GM18499 (cell line): ENCODE data around the gene MAFB.

ENCODE experiments used
- ATAC-seq: cut with Tn5 transposase; IDR thresholded peaks from one replicate; pipeline ENCODE4 v1.9.1; 2021; ENCODE audit warnings: moderate number of reproducible peaks; ENCODE audit not compliant: insufficient read depth, unreplicated experiment

MAFB gene

GRCh38 chr20:40663991-40664880 lies 24.8 kb downstream of the MAFB start:
- no peak for ATAC-seq

- ATAC-seq = no peak
These were observed 25.7 kb downstream of the MAFB start for GRCh38 chr20:40663304-40663790.

GRCh38 chr20:40659567-40659966 lies 29.5 kb downstream of the MAFB start:
- no peak for ATAC-seq

- ATAC-seq = no peak
These were observed 30.5 kb downstream of the MAFB start for GRCh38 chr20:40658509-40658908.

GRCh38 chr20:40657526-40657925 lies 31.5 kb downstream of the MAFB start:
- no peak for ATAC-seq

- ATAC-seq = no peak
These were observed 33.6 kb downstream of the MAFB start for GRCh38 chr20:40655451-40655850.

- no peak for ATAC-seq
These were observed 34.2 kb downstream of the MAFB start for GRCh38 chr20:40654876-40655275.

- no peak for ATAC-seq
These were observed 36.5 kb downstream of the MAFB start for GRCh38 chr20:40652441-40652987.

- no peak for ATAC-seq
These were observed 37.9 kb downstream of the MAFB start for GRCh38 chr20:40651151-40651550.

- no peak for ATAC-seq
These were observed 38.3 kb downstream of the MAFB start for GRCh38 chr20:40650707-40651106.

- ATAC-seq = no peak
These were observed 40.6 kb downstream of the MAFB start for GRCh38 chr20:40648210-40649072.

- ATAC-seq = no peak
These were observed 42.2 kb downstream of the MAFB start for GRCh38 chr20:40646813-40647212.

GRCh38 chr20:40646361-40646760 lies 42.7 kb downstream of the MAFB start:
- no peak for ATAC-seq

GRCh38 chr20:40644863-40645262 lies 44.2 kb downstream of the MAFB start:
- ATAC-seq = no peak

GRCh38 chr20:40643891-40644290 lies 45.1 kb downstream of the MAFB start:
- ATAC-seq = no peak

- ATAC-seq = no peak
These were observed 47.2 kb downstream of the MAFB start for GRCh38 chr20:40641809-40642208.

GRCh38 chr20:40641202-40641601 lies 47.8 kb downstream of the MAFB start:
- no peak for ATAC-seq

GRCh38 chr20:40640667-40641066 lies 48.4 kb downstream of the MAFB start:
- no peak for ATAC-seq

GRCh38 chr20:40639676-40640355 lies 49.2 kb downstream of the MAFB start:
- no peak for ATAC-seq

GRCh38 chr20:40639132-40639531 lies 49.9 kb downstream of the MAFB start:
- ATAC-seq = no peak
